HEK293T (cell line): ENCODE data around the gene FKBP5.

Source experiments
- ARNT ChIP-seq: fragments of 450-650 bp; IDR thresholded peaks from 2 replicates; pipeline ENCODE4 v1.6.1; 2017; ENCODE audit warnings: mild to moderate bottlenecking
- BHLHE40 ChIP-seq: fragments of 450-650 bp; IDR thresholded peaks from 2 replicates; pipeline ENCODE4 v1.6.1; 2016; ENCODE audit warnings: mild to moderate bottlenecking, moderate library complexity, borderline replicate concordance
- FOXA1 ChIP-seq: fragments of 450-650 bp; IDR thresholded peaks from 2 replicates; pipeline ENCODE4 v1.6.1; 2016; ENCODE audit warnings: mild to moderate bottlenecking
- FOXK2 ChIP-seq: fragments of 450-650 bp; IDR thresholded peaks from 2 replicates; pipeline ENCODE4 v1.6.1; 2016; ENCODE audit warnings: mild to moderate bottlenecking
- HDGF ChIP-seq: fragments of 450-650 bp; IDR thresholded peaks from 2 replicates; pipeline ENCODE4 v1.6.1; 2017; ENCODE audit warnings: antibody characterized with exemption, borderline replicate concordance
- L3MBTL2 ChIP-seq: fragments of 450-650 bp; conservative IDR thresholded peaks from 2 replicates; pipeline ENCODE4 v1.6.1; 2016; ENCODE audit warnings: mild to moderate bottlenecking
- LEF1 ChIP-seq: fragments of 450-650 bp; IDR thresholded peaks from 2 replicates; pipeline ENCODE4 v1.6.1; 2017; ENCODE audit warnings: mild to moderate bottlenecking, borderline replicate concordance
- NFRKB ChIP-seq: fragments of 450-650 bp; IDR thresholded peaks from 2 replicates; pipeline ENCODE4 v1.6.1; 2016; ENCODE audit warnings: mild to moderate bottlenecking, moderate library complexity
- PKNOX1 ChIP-seq: fragments of 450-650 bp; IDR thresholded peaks from 2 replicates; pipeline ENCODE4 v1.6.1; 2016
- SP1 ChIP-seq: fragments of 450-650 bp; IDR thresholded peaks from 2 replicates; pipeline ENCODE4 v1.6.1; 2017
- TARDBP ChIP-seq: fragments of 450-650 bp; IDR thresholded peaks from 2 replicates; pipeline ENCODE4 v1.6.1; 2016

- no peak for TF ChIP-seq BHLHE40
- no peak for TF ChIP-seq TARDBP
- no peak for TF ChIP-seq L3MBTL2
- no peak for TF ChIP-seq PKNOX1
- TF ChIP-seq LEF1: no peak
- TF ChIP-seq SP1: no peak
- no peak for TF ChIP-seq FOXA1
- no peak for TF ChIP-seq HDGF
- TF ChIP-seq NFRKB: no peak
- TF ChIP-seq FOXK2: no peak
- TF ChIP-seq ARNT: no peak
These were observed 146.9 kb downstream of the FKBP5 start for GRCh38 chr6:35541836-35542235.
